Caco-2 (cell line): ENCODE measurements around the gene OTOP1. TPM values are rescaled to one million over a fixed set of nuclear protein-coding genes. Genes with fewer than 3 reads are reported as not detected.

ENCODE experiments used
- BruUV-seq: library from RNA; stranded (reverse); fragments of 400-500 nt; replicated peaks from 2 replicates; lab custom pipeline; 2021; lab: Mats Ljungman, UMichigan
- CTCF ChIA-PET: fragments of 300-600 bp; sonication (Branson Sonifier 250); formaldehyde crosslinking; loops from one replicate; lab custom pipeline; 2022; ENCODE audit warnings: antibody characterized with exemption; lab: Charles Lee
- POLR2A ChIA-PET: fragments of 300-600 bp; sonication (Branson Sonifier 250); formaldehyde crosslinking; loops from one replicate; lab custom pipeline; 2022; ENCODE audit warnings: antibody characterized with exemption; lab: Charles Lee
- DNase-seq, 2 experiments: peaks; one replicate each; pipeline versions ENCODE4 v3.0.0 to v3.0.0-alpha.2; 2020 to 2022
- H3K27me3 ChIP-seq: replicated peaks from 2 replicates; pipeline ENCODE4 v1.6.0; 2011; ENCODE audit warnings: low read length; ENCODE audit not compliant: control insufficient read depth, insufficient read depth
- H3K36me3 ChIP-seq: 2 replicates; pipeline ENCODE4 v1.5.1; 2011; ENCODE audit warnings: low read length; ENCODE audit not compliant: control insufficient read depth, insufficient read depth
- H3K4me1 ChIP-seq: fragments of 250-450 bp; sonication (Bioruptor Pico); 2 replicates; pipeline ENCODE4 v1.5.1; 2020; ENCODE audit warnings: mild to moderate bottlenecking
- H3K4me3 ChIP-seq: 2 replicates; pipeline ENCODE4 v1.5.1; 2011; ENCODE audit warnings: low read depth, mild to moderate bottlenecking, control low read depth, low read length
- H3K9me3 ChIP-seq: fragments of 250-450 bp; sonication (Bioruptor Pico); 2 replicates; pipeline ENCODE4 v1.5.1; 2020; ENCODE audit warnings: mild to moderate bottlenecking, moderate library complexity
- H3K27ac Mint-ChIP-seq: one replicate; pipeline ENCODE4 v1.8.0; 2022; ENCODE audit warnings: mixed read lengths; ENCODE audit not compliant: unreplicated experiment
- H3K27me3 Mint-ChIP-seq: one replicate; pipeline ENCODE4 v1.8.0; 2022; ENCODE audit warnings: mixed read lengths; ENCODE audit not compliant: insufficient read depth, unreplicated experiment
- H3K36me3 Mint-ChIP-seq: one replicate; pipeline ENCODE4 v1.8.0; 2022; ENCODE audit warnings: mild to moderate bottlenecking, mixed read lengths; ENCODE audit not compliant: insufficient read depth, unreplicated experiment
- H3K4me1 Mint-ChIP-seq: one replicate; pipeline ENCODE4 v1.8.0; 2022; ENCODE audit warnings: low read depth, mixed read lengths; ENCODE audit not compliant: unreplicated experiment
- H3K4me3 Mint-ChIP-seq: one replicate; pipeline ENCODE4 v1.8.0; 2022; ENCODE audit warnings: mild to moderate bottlenecking, moderate library complexity, mixed read lengths; ENCODE audit not compliant: unreplicated experiment
- H3K9me3 Mint-ChIP-seq: one replicate; pipeline ENCODE4 v1.8.0; 2022; ENCODE audit warnings: mixed read lengths; ENCODE audit not compliant: unreplicated experiment
- CTCF ChIP-seq, 2 experiments: fragments of 200-600 bp in 1 of 2; IDR thresholded peaks; 1 replicate in 1 of 2; 2 replicates in 1 of 2; pipeline versions ENCODE4 v1.5.1 to v1.8.0; 2011 to 2022; ENCODE audit warnings: antibody characterized with exemption in 1 of 2, control low read depth in 1 of 2, inconsistent platforms in 1 of 2, low read depth in 1 of 2, low read length in 1 of 2, mild to moderate bottlenecking in 1 of 2, moderate library complexity in 1 of 2; ENCODE audit not compliant: insufficient read depth in 1 of 2, severe bottlenecking in 1 of 2, unreplicated experiment in 1 of 2
- intact Hi-C: fragments of 100-400 bp; cut with micrococcal nuclease; formaldehyde crosslinking; loops from one replicate; pipeline ENCODE4 v1.10.0; 2022; ENCODE audit not compliant: unreplicated experiment
- total RNA-seq: library from RNA; stranded (reverse); gene quantifications from 2 replicates; pipeline ENCODE4 v1.2.3, GENCODE V29; 2022

The OTOP1 gene
- total RNA-seq, 1 experiment from 2014 or later, result not detected

- H3K9me3 Mint-ChIP-seq, result no peaks in the 10 kb centered on the region
- H3K4me3 Mint-ChIP-seq, result no peak overlapping the region
- Histone ChIP-seq H3K36me3 (no peaks in the 10 kb centered on the region), H3K27me3 (no peaks in the 10 kb centered on the region), H3K9me3 (no peaks in the 10 kb centered on the region), H3K4me1 (no peaks in the 10 kb centered on the region), H3K4me3 (no peak overlapping the region)
- no peaks in the 10 kb centered on the region for H3K36me3 Mint-ChIP-seq
- no peak for TF ChIP-seq CTCF (IDR thresholded peaks at IDR 0.05; ENCODE audit: insufficient read depth in 1 of 2, low read depth in 1 of 2, low read length in 1 of 2, severe bottlenecking in 1 of 2, unreplicated experiment in 1 of 2)
- POLR2A ChIA-PET, result no interaction called here
- CTCF ChIA-PET, result no interaction called here
- no peak overlapping the region for H3K27ac Mint-ChIP-seq
- BruUV-seq, result no TSS peak
- peaks cover 11% of the 10 kb centered on the region for H3K27me3 Mint-ChIP-seq
- intact Hi-C loops, result no loop called here
- no peaks in the 10 kb centered on the region for H3K4me1 Mint-ChIP-seq
- no peak for DNase-seq
These were observed 22.9 kb downstream of the OTOP1 start for GRCh38 chr4:4203688-4204400.

GRCh38 chr4:4202510-4202909 is 24.2 kb downstream of the OTOP1 start:
- H3K27me3 Mint-ChIP-seq, result peaks cover 11% of the 10 kb centered on the region
- no peak overlapping the region for H3K4me3 Mint-ChIP-seq
- CTCF ChIA-PET, result no interaction called here
- intact Hi-C loops, result no loop called here
- H3K4me3 ChIP-seq, result no peak overlapping the region
- no peaks in the 10 kb centered on the region for H3K9me3 Mint-ChIP-seq
- TF ChIP-seq CTCF (IDR thresholded peaks at IDR 0.05; ENCODE audit: insufficient read depth in 1 of 2, low read depth in 1 of 2, low read length in 1 of 2, severe bottlenecking in 1 of 2, unreplicated experiment in 1 of 2), result no peak
- DNase-seq, result no peak
- H3K36me3 ChIP-seq, result no peaks in the 10 kb centered on the region
- H3K27me3 ChIP-seq, result no peaks in the 10 kb centered on the region
- no TSS peak for BruUV-seq
- H3K9me3 ChIP-seq, result no peaks in the 10 kb centered on the region
- POLR2A ChIA-PET, result no interaction called here
- no peaks in the 10 kb centered on the region for H3K36me3 Mint-ChIP-seq
- H3K27ac Mint-ChIP-seq, result no peak overlapping the region
- H3K4me1 Mint-ChIP-seq, result no peaks in the 10 kb centered on the region
- no peaks in the 10 kb centered on the region for H3K4me1 ChIP-seq

- H3K9me3 Mint-ChIP-seq, result no peaks in the 10 kb centered on the region
- no peak for DNase-seq
- Histone ChIP-seq H3K4me1 (no peaks in the 10 kb centered on the region), H3K36me3 (no peaks in the 10 kb centered on the region), H3K27me3 (no peaks in the 10 kb centered on the region; the same call in 1 of the 2 replicates), H3K4me3 (no peak overlapping the region), H3K9me3 (no peaks in the 10 kb centered on the region)
- CTCF ChIA-PET, result no interaction called here
- no peaks in the 10 kb centered on the region for H3K36me3 Mint-ChIP-seq
- intact Hi-C loops, result no loop called here
- H3K4me3 Mint-ChIP-seq, result no peak overlapping the region
- no peaks in the 10 kb centered on the region for H3K4me1 Mint-ChIP-seq
- peaks cover 11% of the 10 kb centered on the region for H3K27me3 Mint-ChIP-seq
- no peak for TF ChIP-seq CTCF (IDR thresholded peaks at IDR 0.05; ENCODE audit: insufficient read depth in 1 of 2, low read depth in 1 of 2, low read length in 1 of 2, severe bottlenecking in 1 of 2, unreplicated experiment in 1 of 2)
- H3K27ac Mint-ChIP-seq, result no peak overlapping the region
- POLR2A ChIA-PET, result no interaction called here
- no TSS peak for BruUV-seq
These were observed 26.1 kb downstream of the OTOP1 start for GRCh38 chr4:4200624-4201023.
